ENCODE data around the gene NKAIN2.
"Not testable (repeated sequence)": the region's sequence is repeated elsewhere in the genome, so short reads cannot be mapped to it uniquely, and the experiment has no call there.

Gene NKAIN2

GRCh38 chr6:124334359-124334758 is 530.7 kb downstream of the NKAIN2 start:
- DNase-seq (ENCODE audit: low spot score) = no peak

- DNase-seq (ENCODE audit: low spot score) = no peak
Observed at GRCh38 chr6:124339610-124340334, 536.1 kb downstream of the NKAIN2 start.

GRCh38 chr6:124348339-124348738 is 544.7 kb downstream of the NKAIN2 start:
- not testable (repeated sequence) for DNase-seq (ENCODE audit: low spot score)

GRCh38 chr6:124355146-124355545 is 551.5 kb downstream of the NKAIN2 start:
- no peak for DNase-seq (ENCODE audit: low spot score)

- DNase-seq (ENCODE audit: low spot score) = peak; percentile 4
Observed at GRCh38 chr6:124356276-124356810, 552.7 kb downstream of the NKAIN2 start.

GRCh38 chr6:124356811-124357210 is 553.1 kb downstream of the NKAIN2 start:
- DNase-seq (ENCODE audit: low spot score) = no peak

GRCh38 chr6:124368131-124368530 is 564.5 kb downstream of the NKAIN2 start:
- no peak for DNase-seq (ENCODE audit: low spot score)

- no peak for DNase-seq (ENCODE audit: low spot score)
Observed at GRCh38 chr6:124371974-124372475, 568.4 kb downstream of the NKAIN2 start.

GRCh38 chr6:124373386-124373785 is 569.7 kb downstream of the NKAIN2 start:
- DNase-seq (ENCODE audit: low spot score) = no peak

GRCh38 chr6:124389127-124389526 is 585.5 kb downstream of the NKAIN2 start:
- DNase-seq (ENCODE audit: low spot score) = no peak

GRCh38 chr6:124393536-124393935 is 589.9 kb downstream of the NKAIN2 start:
- no peak for DNase-seq (ENCODE audit: low spot score)

- DNase-seq (ENCODE audit: low spot score) = no peak
Observed at GRCh38 chr6:124396361-124396760, 592.7 kb downstream of the NKAIN2 start.

GRCh38 chr6:124400261-124400999 is 596.8 kb downstream of the NKAIN2 start:
- peak; percentile 16 for DNase-seq (ENCODE audit: low spot score)

GRCh38 chr6:124410425-124410824 is 606.8 kb downstream of the NKAIN2 start:
- DNase-seq (ENCODE audit: low spot score) = not testable (repeated sequence)

GRCh38 chr6:124412657-124413056 is 609.0 kb downstream of the NKAIN2 start:
- DNase-seq (ENCODE audit: low spot score) = not testable (repeated sequence)

GRCh38 chr6:124420116-124420840 is 616.6 kb downstream of the NKAIN2 start:
- DNase-seq (ENCODE audit: low spot score) = no peak

- DNase-seq (ENCODE audit: low spot score) = no peak
Observed at GRCh38 chr6:124423621-124424020, 620.0 kb downstream of the NKAIN2 start.

GRCh38 chr6:124430740-124431318 is 627.2 kb downstream of the NKAIN2 start:
- no peak for DNase-seq (ENCODE audit: low spot score)

- no peak for DNase-seq (ENCODE audit: low spot score)
Observed at GRCh38 chr6:124432620-124433019, 629.0 kb downstream of the NKAIN2 start.

GRCh38 chr6:124433387-124434160 is 629.9 kb downstream of the NKAIN2 start:
- no peak for DNase-seq (ENCODE audit: low spot score)

GRCh38 chr6:124434421-124434820 is 630.8 kb downstream of the NKAIN2 start:
- DNase-seq (ENCODE audit: low spot score) = no peak

Measured in Ammon's horn (tissue), 1 donor.